Right lobe of liver (tissue), 4 donors: ENCODE measurements around the gene APP.

Experiments
- CTCF ChIP-seq, 4 donors: fragments of 200-600 bp in 3 of 4; fragments of 450-650 bp in 1 of 4; IDR thresholded peaks; one replicate each; pipeline versions ENCODE4 v1.5.1 to v1.8.0; 2016 to 2022; ENCODE audit warnings: antibody characterized with exemption in 4 of 4, mild to moderate bottlenecking in 2 of 4
- POLR2A ChIP-seq: fragments of 450-650 bp; IDR thresholded peaks from one replicate; pipeline ENCODE4 v1.6.1; 2017; ENCODE audit warnings: antibody characterized with exemption, mild to moderate bottlenecking
- donor health status: DM: no; HTN: no; CAD: no.
- donor health status: DM: no; HTN: no; CAD: no.
- donor health status: DM: no; HTN: yes; CAD: no.

GRCh38 chr21:25911730-25912401 is 258.7 kb downstream of the APP start:
- TF ChIP-seq POLR2A (no peak), CTCF (IDR thresholded peaks at IDR 0.05) (no peak)
